SIG-M5 treated with dmso at 0.1 percent for 504 hours (cell line): Measurements from ENCODE around the gene TNS4.

Source experiments
- DNase-seq: peaks from one replicate; lab custom pipeline; 2025; ENCODE audit not compliant: unreplicated experiment; lab: John Stamatoyannopoulos, UW

TNS4 gene

DNA sequence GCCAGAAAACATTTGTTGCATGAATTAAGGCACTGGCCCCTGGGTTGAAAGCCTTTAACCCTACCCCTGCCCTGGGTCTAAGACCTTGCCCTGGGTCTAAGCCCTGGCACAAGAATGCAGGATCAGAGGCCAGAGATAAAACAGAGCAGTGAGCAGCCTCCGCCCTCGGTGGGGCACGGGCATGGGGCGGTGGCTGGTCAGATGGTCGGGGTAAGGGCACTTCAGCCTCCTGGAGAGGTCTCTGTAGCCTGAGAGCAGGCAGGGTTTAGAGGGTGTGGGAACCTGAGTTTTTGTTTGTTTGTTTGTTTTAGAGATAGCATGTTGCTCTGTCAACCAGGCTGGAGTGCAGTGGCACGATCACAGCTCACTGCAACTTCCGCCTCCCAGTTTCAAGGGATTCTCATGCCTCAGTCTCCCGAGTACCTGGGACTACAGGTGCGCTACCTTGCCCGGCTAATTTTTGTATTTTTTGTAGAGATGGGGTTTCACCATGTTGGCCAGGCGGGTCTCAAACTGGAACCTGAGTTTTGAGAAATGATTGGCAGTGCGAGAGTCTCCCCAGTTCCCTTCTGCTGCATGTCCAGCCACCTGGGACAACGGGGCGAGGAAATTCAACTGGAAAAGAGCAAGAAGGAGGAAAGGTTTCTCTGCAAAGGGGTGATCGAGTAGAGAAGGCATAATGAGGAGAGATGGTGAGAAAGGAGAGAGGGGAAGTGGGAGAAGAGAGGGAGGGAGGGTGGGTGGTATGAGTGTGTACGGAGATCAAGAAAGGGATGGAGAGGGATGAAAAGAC, 27.7 kb downstream of the TNS4 start:
- no peak for DNase-seq

DNA sequence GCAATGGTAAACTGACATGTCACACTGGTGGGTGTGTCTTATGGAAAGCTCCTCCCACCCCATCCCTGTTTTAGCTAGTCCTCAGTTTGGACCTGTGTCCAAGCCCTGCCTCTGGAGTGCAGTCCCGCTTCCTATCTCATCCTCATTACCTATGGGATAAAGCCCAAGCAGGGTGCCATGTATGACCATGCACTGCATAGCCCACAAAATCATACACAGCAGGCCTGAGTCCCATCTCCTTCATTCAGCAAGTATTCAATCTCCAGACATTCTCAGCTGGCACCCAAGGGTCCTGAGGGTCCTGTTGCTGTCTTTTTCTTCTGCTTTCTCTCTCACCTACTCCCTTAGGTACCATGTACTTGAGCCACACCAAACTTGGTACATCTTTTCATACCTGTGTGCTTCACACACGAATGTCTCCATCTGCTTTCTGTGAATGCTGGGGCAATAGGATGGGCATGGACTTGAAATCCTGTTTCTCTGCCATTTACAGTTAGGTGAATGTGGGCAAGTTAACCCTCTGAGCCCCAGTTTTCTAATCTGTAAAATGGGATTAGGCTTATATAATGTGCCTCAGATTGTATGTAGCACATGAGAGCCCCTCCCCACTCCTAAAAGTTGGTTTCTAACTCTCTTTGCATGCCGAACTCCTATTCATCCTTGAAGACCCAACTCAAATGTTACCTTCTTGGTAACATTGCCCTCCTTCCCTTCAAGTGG, 28.5 kb downstream of the TNS4 start:
- DNase-seq, result no peak

DNA sequence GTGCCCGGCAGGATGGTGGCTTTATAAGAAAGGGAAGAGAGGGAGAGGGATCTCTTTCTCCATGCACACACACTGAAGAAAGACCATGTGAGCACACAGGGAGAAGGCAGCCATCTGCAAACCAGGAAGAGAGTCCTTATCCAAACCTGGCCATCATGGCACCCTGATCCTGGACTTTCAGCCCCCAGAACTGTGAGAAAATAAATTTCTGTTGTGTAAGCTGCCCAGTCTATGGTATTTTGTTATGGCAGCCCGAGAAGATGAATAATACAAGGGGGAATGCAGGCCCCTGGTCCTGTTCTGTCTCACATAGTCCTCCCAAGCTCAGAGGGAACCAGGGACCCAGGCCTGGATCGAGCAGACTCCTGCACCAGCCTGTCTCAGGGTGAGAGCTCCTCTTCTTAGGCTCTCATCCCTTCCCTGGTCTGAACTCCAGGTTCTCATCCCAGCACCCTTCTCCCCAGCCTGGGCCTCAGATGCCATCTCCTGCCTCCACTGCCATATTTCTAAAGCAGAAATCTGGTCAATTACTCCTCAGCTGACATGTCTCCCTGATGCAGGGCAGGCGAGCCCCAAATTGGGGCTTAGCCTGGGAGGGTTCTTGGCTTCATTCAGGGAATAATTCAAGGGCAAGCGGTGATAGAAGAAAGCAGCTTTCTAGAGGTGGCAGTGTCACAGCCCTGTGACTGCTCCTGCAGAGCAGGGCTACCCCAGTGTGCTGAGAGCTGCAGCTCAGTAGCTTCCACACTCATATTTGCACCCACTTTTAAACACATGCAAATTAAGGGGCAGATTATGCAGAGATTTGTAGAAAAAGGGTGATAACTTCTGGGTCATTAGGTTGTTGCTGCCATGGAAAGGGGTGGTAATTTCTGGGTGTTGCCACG, 29.3 kb downstream of the TNS4 start:
- no peak for DNase-seq

DNA sequence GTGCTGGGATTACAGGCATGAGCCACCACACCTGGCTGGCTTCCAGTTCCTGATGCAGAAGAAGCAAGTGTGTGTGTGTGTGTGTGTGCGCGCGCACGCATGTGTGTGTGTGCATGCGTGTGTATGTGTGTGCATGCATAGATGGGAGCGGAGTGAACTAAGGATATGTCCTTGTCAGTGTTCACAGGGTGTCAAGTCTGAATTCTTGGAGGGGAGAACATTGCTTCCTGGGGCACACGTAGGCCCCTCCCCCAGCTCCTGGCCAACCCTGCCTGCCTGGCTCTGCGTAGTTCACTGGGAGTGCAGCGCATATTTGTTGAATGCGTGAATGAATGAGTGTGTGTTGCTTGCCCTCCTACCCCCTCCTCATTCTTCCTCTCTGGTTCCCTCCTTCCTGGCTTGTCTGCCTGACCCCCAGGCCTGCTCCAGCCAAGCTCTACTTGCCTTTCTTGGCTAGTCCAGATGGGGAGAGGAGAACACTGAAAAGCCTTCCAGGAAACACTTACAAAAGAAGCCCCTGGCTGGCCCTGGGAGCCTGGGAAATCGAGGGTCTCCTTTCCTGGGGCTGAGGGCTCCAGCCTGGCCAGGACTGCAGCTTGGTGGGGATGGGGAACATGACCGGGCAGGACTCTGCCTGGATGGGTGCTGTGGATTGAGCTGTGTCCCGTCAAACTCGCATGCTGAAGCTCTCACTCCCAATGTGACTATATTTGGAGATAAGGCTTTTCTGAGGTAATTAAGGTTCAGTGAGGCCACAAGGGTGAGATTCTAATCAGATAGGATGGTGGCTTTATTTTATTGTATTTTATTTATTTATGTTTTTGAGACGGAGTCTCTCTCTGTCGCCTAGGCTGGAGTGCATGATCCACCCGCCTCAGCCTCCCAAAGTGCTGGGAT, 30.2 kb downstream of the TNS4 start:
- DNase-seq, result no peak

DNA sequence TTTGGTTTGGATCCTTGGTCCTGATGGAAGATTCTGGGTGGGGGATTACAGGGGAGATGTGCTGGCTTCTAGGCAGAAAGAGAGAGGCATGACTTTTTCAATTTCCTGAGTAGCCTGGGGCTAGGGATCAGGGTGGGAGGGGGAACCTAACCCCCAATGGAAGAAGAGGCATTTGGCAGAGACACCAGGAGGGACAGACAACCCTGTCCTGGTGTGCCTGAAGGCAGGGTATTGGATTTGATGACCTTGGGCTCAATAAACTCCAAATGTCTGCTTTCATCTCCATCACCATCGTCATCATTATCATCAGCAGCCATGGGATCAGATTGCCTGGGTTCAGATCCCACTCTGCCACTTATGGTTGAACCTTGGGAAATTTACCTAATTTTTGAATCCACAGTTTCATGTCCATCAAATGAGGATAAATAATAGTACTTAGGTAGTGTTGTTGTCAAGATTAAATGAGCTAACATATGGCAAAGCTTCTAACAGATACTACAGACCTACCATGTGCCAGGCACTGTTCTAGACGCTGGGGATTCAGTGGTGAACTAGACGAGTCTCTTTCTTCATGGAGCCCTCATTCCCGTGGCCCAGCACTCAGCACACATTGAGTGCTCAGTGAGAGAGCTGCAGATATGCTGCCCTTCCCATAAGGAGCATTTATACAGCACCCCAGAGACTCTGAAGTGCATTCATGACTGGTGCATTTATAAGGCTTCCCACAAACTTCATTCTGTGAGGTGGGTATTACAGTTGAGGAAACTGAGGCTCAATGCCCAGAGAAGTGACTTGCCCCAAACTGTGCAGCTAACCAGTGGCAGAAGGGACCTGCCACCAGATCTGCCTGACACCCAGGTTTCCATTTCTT, 31.4 kb downstream of the TNS4 start:
- DNase-seq, result no peak

DNA sequence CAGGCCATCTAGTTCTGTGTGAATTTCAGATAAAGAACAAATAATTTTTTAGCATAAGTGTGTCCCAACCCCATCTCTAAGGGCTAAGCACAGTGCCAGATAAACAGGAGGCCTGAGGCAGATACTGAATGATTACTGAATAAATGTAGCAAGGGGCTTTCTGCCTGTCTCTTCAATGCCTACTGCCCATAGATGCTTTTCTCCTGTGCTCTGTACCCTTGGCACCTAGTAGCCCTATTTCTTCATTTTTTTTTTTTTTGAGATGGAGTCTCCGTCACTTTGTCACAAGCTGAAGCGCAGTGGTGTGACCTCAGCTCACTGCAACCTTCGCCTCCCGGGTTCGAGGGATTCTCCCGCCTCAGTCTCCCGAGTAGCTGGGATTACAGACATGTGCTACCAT, 32.9 kb downstream of the TNS4 start:
- no peak for DNase-seq

DNA sequence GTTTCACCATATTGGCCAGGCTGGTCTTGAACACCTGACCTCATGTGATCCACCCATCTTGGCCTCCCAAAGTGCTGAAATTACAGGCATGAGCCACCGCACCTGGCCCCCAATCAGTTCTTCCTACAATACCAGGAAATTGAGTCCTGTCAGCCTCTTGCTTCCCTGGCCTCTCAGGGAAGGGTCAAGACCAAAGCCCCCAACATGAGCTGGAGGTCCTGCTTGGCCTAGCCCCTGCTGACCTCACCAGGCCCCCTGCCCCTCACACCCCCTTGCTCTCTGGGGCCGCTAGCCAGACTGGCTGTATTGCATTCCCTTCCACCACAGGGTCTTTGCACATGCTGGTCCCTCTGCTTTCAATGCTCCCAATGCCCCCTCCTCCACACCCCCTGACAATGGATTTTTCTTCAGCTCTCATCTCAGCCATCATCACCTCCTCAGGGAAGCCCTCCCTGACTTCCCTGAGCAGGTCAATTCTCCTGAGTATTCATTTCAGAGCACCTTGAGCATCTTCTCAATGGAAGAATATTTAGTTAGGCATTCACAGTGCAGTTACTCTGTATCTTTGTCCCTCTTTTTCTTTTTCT, 34.0 kb downstream of the TNS4 start:
- DNase-seq, result no peak

DNA sequence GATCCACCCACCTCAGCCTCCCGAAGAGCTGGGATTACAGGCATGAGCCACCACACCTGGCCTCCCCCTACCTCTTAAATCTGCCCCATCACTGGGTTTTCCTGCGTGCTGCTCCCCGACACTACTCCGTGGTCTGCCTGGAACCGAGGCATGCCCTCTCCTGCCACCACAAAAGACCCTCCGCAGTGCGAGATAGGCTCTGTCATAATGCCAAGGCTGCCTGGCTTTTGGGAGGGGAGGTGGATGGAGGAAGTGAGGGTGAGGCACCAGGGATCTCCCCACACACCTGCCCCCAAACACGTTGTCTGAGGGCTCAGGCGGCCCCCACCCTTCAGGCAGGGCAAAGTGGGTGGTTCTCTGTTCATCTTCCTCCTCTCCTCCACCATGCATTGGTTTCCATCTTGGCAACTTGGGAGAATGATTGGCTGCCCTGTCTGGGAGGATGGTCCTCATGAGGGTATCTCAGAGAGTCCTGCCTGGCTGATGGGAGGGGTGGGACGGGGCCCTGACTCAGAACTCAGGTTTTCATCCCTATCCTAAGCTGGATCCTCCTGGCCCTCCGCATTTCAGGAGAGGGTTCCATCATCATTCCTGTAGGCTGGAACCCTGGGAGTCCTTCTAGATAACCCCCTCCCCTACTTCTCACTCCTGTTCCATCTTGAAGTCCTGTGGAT, 35.0 kb downstream of the TNS4 start:
- no peak for DNase-seq

DNA sequence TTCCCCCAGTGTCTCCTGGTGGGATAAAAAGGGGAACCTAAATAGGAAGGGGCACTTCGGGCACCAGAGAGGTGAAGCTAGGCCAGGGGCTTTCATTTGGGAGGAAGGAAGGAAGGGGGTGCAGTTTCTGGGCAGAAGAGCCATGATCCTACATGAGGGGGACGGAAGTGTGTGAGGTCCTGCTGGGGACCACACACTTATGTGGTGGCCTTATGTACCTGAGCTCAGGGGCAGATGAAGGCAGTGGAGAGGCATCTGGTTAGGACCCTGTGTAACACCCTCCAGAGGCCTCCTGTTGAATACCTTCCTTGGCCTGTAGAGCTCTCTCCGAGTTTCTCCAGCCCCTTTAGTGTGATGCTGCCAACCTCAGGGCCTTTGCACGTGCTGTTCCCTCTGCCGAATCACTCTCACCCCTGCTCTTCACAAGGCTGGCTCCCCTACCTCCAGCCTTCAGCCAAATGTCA, 37.0 kb downstream of the TNS4 start:
- DNase-seq, result no peak

DNA sequence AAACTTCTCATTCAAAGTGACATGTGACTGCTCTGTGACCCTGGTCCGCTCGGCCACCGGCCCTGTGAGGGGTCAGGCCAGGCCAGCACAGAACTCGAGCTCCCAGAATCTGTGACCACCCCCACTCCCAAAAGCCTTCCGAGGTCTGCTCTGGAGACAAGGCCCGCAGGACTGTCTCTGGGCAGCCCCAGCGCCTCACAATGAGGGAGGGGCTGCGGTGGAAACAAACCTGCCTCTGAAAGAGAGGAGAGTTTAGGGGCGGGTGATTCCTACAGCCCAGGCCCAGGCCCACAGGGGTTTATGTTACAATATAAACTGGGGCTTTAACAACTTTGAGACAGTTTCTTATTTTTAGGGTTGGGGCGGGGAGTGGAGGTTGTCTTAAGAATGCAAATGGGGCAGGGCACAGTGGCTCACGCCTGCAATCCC, 38.3 kb downstream of the TNS4 start:
- no peak for DNase-seq

DNA sequence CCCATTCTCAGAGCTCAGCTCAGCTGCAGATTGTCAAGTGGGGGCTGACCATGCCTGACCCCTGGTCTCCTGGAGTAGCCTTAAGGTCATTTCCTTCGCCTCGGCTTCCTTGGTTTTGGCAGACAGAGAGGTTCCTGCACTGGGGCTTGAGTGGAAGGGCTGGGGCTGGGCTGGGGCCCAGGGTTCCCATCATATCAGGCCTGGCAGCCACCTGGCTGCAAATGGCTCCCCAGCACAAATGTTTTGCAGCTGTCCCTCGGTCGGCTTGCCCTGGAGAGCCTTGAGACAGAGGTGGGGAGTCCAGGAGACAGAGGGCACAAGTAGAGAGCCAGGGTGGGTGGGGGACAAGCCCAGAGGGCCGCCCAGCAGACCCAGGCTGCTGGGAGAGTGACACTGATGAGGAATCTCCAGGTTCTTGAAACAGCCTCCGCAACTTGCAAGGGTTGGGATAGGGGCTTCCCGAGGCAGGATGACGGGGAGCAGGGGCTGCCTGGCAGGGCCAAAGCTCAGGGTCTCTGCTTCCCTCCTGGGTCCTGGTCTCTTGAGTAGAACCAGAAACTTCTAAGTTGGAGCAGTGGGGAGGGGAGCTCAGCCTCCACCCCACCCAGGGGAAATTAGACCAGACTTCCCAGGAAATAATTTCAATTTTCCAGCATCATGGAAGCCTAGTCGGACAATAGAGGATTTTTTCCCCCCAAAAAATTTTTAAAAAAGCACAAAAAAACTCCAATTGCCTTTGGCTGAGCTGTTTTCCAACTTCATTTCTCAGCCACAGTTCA, 38.9 kb downstream of the TNS4 start:
- DNase-seq, result no peak

DNA sequence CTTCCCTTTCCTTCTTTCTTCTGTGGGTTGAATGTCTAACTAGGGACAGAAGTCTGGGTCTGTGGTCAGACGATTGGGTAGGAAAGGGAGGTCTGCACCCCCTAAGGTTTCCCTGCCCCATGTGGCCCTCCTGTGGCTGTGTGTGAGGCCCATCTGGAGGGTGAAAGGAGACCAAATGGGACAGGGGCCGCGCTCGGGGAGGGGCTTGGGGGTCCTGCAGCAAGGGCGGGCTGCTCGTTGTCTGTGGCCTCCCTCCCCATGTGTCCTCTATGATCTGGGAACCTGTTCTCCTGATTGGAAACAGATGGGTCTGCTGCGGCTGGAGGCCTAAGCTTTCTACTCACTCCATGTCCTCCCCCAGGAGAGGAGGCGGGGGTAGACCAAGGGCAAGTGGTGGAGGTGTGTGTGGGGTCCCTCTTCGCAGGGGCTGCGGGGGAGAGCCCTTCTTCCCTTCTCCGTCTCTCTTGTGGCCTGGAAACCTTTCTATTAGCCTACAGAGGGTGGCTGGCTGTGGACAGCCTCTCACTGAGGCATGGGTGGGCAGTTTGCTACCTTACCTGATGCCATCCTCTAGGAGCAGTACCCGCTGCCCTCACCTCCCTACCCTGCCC, 39.6 kb downstream of the TNS4 start:
- DNase-seq, result no peak

DNA sequence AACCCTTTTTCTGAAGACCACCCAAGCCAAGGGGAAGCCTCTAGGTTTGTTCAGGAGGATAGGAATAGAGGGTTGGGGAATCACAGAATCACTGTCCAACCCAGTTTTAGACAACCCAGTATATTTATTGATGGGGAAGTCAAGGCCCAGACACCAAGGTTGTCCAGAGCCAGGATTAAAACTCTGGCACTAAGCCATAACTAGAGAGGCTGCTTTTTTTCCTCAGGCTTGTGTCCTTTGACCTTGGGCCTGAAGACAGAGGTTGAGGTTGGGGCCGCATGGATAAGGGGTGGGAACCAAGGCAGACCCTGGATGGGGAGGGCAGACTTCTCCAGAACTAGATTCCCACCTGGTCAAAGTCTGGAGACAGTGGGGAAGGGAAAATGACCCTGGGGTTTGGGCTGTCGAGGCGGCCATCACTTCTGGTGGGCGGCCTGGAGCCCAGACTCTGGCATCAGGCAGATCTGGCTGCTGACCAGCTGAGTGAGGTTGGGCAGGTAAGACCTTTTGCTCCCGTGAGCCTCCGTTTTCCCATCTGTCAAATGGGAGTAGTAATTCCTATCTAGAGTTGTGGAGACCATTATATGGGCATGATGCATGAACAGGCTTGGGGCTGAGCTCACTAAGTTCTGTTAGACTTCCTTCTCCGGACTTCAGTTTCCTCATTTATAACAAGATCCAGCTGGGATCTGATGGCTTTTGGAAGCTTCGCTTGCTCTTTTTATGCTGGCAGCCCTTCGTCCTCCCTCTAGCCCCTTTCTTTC, 40.3 kb downstream of the TNS4 start:
- DNase-seq, result no peak

DNA sequence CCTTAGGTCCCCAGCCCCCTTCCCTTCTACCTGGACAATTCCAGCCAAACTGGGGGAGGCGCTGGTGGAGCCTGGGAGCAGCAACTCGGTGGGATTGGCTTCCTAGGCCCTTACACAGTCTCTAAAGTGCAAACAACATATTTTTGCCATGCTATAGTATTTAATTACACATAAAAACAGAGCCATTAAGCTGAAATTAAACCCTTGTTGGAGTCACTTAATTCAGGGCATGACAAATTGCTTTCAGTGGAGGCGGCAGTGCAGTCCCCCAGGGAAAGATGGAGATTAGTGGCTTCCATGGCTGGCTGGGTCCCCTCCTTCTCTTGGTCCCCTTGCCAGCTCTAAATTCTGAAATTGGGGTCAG, 40.8 kb downstream of the TNS4 start:
- DNase-seq, result no peak

DNA sequence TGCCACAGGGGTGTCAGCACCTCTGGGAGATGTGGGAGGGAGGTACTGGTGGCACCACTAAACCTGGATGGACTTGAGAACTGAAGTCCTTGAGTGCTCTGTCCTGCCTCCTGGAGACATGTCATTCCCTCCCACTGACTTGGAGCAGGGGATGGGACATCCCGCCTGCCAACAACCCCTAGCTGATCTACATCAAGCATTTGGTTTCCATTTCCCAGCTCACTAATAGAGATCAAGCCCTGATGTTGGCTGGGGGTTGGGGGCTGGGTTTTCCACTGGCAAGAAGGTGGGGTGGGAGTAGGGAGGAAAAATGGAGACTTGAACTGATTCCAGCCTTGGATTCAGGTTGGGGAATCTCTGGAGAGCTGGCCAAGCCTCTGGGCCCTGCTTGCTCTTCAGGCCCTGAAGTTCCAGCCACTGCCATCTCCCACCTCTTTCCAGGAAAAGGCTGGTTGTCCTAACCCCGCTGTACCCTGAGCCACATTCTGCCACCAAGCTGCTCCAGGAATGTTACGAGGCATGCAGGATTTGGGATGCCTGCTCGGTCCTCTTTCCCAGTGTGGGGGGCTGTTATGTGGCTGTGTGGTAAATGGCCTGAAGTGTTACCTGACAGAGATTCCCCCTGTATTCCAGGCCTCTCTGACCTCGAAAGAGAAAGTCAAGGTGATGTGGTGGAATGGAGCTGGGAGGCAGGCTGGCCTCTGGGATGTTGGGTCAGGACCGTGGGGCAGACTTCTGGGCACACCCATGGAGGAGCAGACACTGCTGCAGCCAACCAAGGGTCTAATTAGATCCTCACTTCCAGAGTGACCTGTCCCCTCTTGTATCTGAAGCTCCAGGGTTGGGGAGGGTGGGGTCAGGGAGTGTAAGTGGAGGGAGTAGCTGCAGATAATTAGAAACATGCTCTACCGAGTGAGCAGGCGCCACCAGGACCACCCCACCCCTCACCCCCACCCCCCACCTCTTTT, 41.5 kb downstream of the TNS4 start:
- no peak for DNase-seq
